ENCODE results near the gene PIGU. TPM values are rescaled to one million over a fixed set of nuclear protein-coding genes. Genes with fewer than 3 reads are reported as not detected.
A peak's percentile ranks its signal among the peaks of the same experiment; 100 is the strongest.

Gene PIGU
- total RNA-seq, 4 donors from 2014 or later, result 13.6 to 21.7 (median 16.2) TPM

- no peak overlapping the region for H3K4me3 ChIP-seq
- H3K27me3 ChIP-seq, result no peaks in the 10 kb centered on the region
- 68% methylated on average over 4 of the region's 4 CpGs for WGBS
- DNase-seq (ENCODE audit: low spot score in 2 of 2), result no peak
- no peaks in the 10 kb centered on the region for H3K9me3 ChIP-seq
- peaks cover 15% of the 10 kb centered on the region for H3K36me3 ChIP-seq
- H3K4me1 ChIP-seq, result peaks cover 41% of the 10 kb centered on the region
- TF ChIP-seq EP300 (IDR thresholded peaks at IDR 0.05) (no peak), POLR2A (IDR thresholded peaks at IDR 0.05) (no peak), POLR2AphosphoS5 (IDR thresholded peaks at IDR 0.05) (no peak)
- TF ChIP-seq, protein P1, sequence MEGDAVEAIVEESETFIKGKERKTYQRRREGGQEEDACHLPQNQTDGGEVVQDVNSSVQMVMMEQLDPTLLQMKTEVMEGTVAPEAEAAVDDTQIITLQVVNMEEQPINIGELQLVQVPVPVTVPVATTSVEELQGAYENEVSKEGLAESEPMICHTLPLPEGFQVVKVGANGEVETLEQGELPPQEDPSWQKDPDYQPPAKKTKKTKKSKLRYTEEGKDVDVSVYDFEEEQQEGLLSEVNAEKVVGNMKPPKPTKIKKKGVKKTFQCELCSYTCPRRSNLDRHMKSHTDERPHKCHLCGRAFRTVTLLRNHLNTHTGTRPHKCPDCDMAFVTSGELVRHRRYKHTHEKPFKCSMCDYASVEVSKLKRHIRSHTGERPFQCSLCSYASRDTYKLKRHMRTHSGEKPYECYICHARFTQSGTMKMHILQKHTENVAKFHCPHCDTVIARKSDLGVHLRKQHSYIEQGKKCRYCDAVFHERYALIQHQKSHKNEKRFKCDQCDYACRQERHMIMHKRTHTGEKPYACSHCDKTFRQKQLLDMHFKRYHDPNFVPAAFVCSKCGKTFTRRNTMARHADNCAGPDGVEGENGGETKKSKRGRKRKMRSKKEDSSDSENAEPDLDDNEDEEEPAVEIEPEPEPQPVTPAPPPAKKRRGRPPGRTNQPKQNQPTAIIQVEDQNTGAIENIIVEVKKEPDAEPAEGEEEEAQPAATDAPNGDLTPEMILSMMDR (IDR thresholded peaks at IDR 0.05), result no peak
- H3K27ac ChIP-seq, result peak overlapping the region; percentile 5
Measured at GRCh38 chr20:34582221-34582620, 94.7 kb downstream of the PIGU start.

DNA sequence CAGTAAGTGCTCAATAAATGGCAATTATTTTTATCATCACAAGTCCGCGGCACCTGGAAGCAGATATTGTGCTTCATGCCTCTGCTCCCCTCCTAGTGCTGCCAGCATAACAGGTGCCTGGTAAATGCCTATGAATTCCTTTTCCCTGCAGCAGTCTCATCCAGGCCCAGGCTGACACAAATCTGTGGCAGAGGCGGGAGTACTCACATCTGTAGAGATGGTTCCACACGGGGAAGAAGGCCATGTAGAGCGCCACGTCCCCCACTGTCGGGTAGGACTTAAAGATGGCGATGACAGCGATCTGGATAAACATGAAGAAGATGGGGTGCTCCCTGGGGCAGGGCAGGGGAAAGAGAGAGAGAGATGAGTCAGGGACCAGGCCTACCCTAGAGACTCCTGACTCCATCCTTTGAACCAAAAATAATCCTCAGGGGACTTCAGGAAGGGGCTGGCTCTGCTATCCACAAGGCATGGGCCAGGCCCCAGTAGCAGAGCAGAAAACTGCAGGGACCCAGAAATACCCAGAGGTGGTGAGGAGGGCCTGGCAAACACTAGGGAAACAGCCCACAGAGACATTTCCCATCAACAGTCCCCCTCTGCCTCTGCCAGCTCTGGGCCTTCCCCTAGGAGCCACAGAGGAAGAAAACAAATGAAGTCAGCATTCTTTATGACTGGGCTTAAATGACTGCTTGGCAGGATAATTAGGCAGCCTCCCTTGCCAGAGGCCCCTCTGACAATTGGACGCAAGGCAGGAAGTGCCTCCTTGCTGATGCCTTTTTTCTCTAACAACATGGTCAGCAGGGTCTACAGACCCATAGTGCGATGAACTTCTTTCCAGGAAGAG is 95.3 kb downstream of the PIGU start:
- WGBS, result 81% methylated on average over 11 of the region's 11 CpGs
- no peaks in the 10 kb centered on the region for H3K27me3 ChIP-seq
- no peak for DNase-seq (ENCODE audit: low spot score in 2 of 2)
- no peak overlapping the region for H3K4me3 ChIP-seq
- H3K9me3 ChIP-seq, result no peaks in the 10 kb centered on the region
- peaks cover 10% of the 10 kb centered on the region for H3K36me3 ChIP-seq
- TF ChIP-seq POLR2A (IDR thresholded peaks at IDR 0.05) (no peak), EP300 (IDR thresholded peaks at IDR 0.05) (no peak), POLR2AphosphoS5 (IDR thresholded peaks at IDR 0.05) (no peak)
- TF ChIP-seq, protein P1 (IDR thresholded peaks at IDR 0.05), result no peak
- H3K27ac ChIP-seq, result peak overlapping the region; percentile 14
- H3K4me1 ChIP-seq, result peaks cover 41% of the 10 kb centered on the region

DNA sequence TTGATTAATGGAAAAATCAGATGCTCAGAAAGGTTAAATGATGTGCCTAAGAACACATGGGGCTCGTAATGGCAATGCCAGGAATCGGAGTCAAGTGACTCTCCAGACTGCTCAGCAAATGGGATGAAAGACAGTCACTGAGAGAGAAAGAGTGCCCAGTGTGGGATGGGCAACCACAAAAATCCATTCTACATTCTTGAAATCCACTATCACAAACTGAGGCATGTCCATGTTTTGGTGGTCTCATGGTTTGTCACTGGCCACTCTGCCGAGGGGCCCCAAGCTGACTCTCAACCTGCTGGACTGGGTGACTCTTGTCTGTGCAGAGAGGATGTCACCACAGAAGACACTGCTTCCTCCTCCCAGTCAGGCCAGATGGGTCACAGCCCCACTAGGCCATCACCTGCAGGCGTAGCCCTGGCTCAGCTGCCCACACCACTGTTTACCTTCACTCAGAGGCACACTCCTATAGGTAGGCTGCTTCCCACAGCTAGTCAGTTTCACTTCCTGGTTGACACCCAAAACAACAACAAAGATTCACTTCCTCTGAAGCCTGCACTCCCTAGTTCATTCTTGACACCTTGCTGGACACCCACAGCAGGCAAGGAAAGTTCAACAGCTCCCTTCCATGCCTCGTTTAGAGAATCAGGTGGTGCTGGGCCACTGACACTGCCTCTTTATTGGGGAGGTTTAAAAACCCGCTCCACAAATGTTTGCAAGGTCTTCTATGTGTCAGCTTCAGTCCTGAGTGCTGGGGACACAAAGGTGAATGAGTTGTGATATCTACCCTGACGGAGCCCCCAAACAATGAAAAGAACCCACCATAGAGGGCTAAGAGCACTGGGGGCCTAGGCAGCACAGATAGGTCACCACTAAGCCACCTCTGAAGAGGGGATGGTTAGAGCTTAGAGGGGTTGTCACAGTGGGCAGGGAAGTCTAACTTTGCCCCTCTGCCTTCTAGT is 96.6 kb downstream of the PIGU start:
- Histone ChIP-seq H3K9me3 (no peaks in the 10 kb centered on the region), H3K36me3 (peaks cover 7% of the 10 kb centered on the region), H3K4me1 (peaks cover 41% of the 10 kb centered on the region), H3K4me3 (no peak overlapping the region), H3K27me3 (no peaks in the 10 kb centered on the region), H3K27ac (peak overlapping the region; percentile 29)
- TF ChIP-seq POLR2AphosphoS5 (IDR thresholded peaks at IDR 0.05) (no peak), EP300 (IDR thresholded peaks at IDR 0.05) (no peak), POLR2A (IDR thresholded peaks at IDR 0.05) (no peak)
- TF ChIP-seq, protein P1 (IDR thresholded peaks at IDR 0.05), result no peak
- DNase-seq (ENCODE audit: low spot score in 2 of 2), result no peak
- WGBS, result 77% methylated on average over 7 of the region's 7 CpGs

DNA sequence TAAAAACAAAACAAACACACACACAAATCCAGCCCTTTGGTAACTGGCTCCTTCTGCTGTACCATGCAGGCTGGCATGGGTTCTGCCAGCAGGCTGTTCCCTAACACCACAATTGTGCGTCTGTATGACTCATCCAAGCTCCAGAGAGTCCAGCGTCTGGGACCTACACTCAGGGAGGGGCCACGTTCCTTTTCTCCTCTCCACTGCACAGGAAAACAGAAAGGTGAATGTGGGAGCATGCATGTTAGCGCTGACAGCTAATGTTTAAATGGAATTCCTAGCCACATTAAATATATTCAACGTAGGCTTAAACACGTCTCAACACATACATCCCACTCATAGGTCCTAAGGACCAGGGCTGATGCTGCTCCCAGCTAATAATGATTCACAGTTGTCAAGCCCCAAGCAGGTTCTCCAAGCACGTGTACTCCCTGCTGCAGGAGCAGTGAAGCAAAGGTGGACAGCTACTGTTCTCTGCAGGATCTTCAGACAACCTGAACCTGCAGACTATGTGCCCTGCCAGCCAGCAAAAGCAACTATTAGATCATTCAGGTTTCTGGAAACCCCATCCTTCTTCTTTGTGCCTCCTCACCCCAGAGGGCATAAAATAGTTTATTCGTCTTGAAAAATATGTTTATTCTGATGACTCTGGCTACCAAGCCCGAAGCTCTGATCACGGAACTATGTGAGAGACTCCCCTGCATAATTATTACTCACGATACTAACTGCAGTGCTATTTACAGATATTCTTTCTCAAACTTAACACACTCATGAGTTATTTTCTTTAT is 97.5 kb downstream of the PIGU start:
- no peaks in the 10 kb centered on the region for H3K27me3 ChIP-seq
- TF ChIP-seq POLR2AphosphoS5 (IDR thresholded peaks at IDR 0.05), result no peak
- no peak for TF ChIP-seq EP300 (IDR thresholded peaks at IDR 0.05)
- TF ChIP-seq, protein P1 (IDR thresholded peaks at IDR 0.05), result peak; percentile 55 to 57
- peak overlapping the region; percentile 61 for H3K27ac ChIP-seq
- peaks cover 8% of the 10 kb centered on the region for H3K36me3 ChIP-seq
- no peak overlapping the region for H3K4me3 ChIP-seq
- WGBS, result 40% methylated on average over 11 of the region's 11 CpGs
- H3K9me3 ChIP-seq, result no peaks in the 10 kb centered on the region
- no peak for DNase-seq (ENCODE audit: low spot score in 2 of 2)
- H3K4me1 ChIP-seq, result peaks cover 41% of the 10 kb centered on the region
